Subcutaneous adipose tissue (tissue), 4 donors: ENCODE results near the gene SSH2. TPM values are rescaled to one million over a fixed set of nuclear protein-coding genes. Genes with fewer than 3 reads are reported as not detected.

Source experiments
- CTCF ChIP-seq: fragments of 450-650 bp; IDR thresholded peaks from one replicate; pipeline ENCODE4 v1.5.1; 2016; ENCODE audit warnings: low read depth, mild to moderate bottlenecking, control low read depth, antibody characterized with exemption, moderate library complexity
- total RNA-seq, 4 donors: library from RNA; depleted of rRNA; stranded (reverse); fragments of >200 nt; gene quantifications; one replicate each; pipeline ENCODE4 v1.1.0, GENCODE V29; 2016

Gene SSH2
- total RNA-seq, 4 donors from 2014 or later: 51.8 to 70.6 (median 61.4) TPM

GRCh38 chr17:29614349-29615047 is 315.5 kb downstream of the SSH2 start:
- no peak for TF ChIP-seq CTCF

GRCh38 chr17:29613856-29614255 is 316.2 kb downstream of the SSH2 start:
- no peak for TF ChIP-seq CTCF

GRCh38 chr17:29613352-29613837 is 316.6 kb downstream of the SSH2 start:
- no peak for TF ChIP-seq CTCF

- no peak for TF ChIP-seq CTCF
Observed at GRCh38 chr17:29612404-29613280, 317.4 kb downstream of the SSH2 start.

GRCh38 chr17:29612094-29612403 is 318.0 kb downstream of the SSH2 start:
- TF ChIP-seq CTCF: no peak

GRCh38 chr17:29611351-29612093 is 318.5 kb downstream of the SSH2 start:
- no peak for TF ChIP-seq CTCF

GRCh38 chr17:29610395-29610794 is 319.6 kb downstream of the SSH2 start:
- no peak for TF ChIP-seq CTCF
